Hair follicle dermal papilla cell (primary cell): ENCODE results near the gene CLEC18A. TPM values are rescaled to one million over a fixed set of nuclear protein-coding genes. Genes with fewer than 3 reads are reported as not detected.
A peak's percentile ranks its signal among the peaks of the same experiment; 100 is the strongest.

ENCODE experiments used
- small RNA-seq: library from RNA; depleted of rRNA; stranded (forward); fragments of <200 nt; gene quantifications from one replicate; pipeline ENCODE3, GENCODE V24; 2012
- total RNA-seq: library from RNA; depleted of rRNA; stranded (reverse); fragments of >200 nt; gene quantifications from 2 replicates; pipeline ENCODE4 v1.2.3, GENCODE V29; 2012

Gene CLEC18A
- 0.24 and 0.65 TPM in 2 replicates for total RNA-seq

GRCh38 chr16:69951017-69951671, at the start of gene CLEC18A:
TSS of gene CLEC18A (plus strand) at chr16:69951334. CDS start at chr16:69951367, 33 bp downstream.

Small RNA genes within 50 kb of the gene (small RNA-seq; reads per million reads assigned to genes)
- gene AC026468.1 (not detected), gene MIR140 (747 reads per million, percentile 99 among the genes with 10 or more reads in this experiment)

Other genes starting within 250 kb of the CLEC18A start
- 1,041 and 1,169 TPM in 2 replicates for gene NQO1, start 224.8 kb upstream of the CLEC18A start, total RNA-seq
- 28.2 and 28.3 TPM in 2 replicates for gene NOB1, start 196.4 kb upstream of the CLEC18A start, total RNA-seq
- gene WWP2, start 189.0 kb upstream of the CLEC18A start, total RNA-seq = 34.5 and 36.5 TPM in 2 replicates
- 30.0 and 30.6 TPM in 2 replicates for gene PDPR, start 163.0 kb downstream of the CLEC18A start, total RNA-seq
- gene CLEC18C, start 222.5 kb downstream of the CLEC18A start, total RNA-seq = not detected in 2 replicates